GM21717 (cell line): Measurements from ENCODE around the gene NUP98.
"Not testable (repeated sequence)": the region's sequence is repeated elsewhere in the genome, so short reads cannot be mapped to it uniquely, and the experiment has no call there.

Source experiments
- ATAC-seq: cut with Tn5 transposase; IDR thresholded peaks from one replicate; pipeline ENCODE4 v1.9.1; 2021; ENCODE audit warnings: mild to moderate bottlenecking, moderate library complexity; ENCODE audit not compliant: unreplicated experiment

NUP98 gene

DNA sequence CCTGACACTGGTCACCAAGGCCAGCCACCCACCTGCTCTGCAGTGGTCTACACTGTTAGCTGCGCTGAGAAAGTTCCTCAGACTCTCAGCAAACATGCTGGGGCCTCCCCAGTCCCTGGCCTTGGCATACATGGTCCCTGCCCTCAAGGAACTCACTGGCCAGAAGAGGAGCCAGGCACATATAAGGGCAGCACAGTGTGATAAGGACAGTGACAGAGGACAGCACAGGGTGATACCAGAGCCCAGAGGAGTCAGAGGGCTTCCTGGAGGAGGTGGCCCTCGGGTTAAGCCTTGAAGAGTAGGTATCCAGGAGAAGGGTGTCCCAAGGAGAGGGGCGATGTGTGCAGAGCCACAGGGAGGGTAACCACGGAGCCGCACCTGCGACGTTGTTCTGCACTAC is 151.8 kb downstream of the NUP98 start:
- no peak for ATAC-seq

DNA sequence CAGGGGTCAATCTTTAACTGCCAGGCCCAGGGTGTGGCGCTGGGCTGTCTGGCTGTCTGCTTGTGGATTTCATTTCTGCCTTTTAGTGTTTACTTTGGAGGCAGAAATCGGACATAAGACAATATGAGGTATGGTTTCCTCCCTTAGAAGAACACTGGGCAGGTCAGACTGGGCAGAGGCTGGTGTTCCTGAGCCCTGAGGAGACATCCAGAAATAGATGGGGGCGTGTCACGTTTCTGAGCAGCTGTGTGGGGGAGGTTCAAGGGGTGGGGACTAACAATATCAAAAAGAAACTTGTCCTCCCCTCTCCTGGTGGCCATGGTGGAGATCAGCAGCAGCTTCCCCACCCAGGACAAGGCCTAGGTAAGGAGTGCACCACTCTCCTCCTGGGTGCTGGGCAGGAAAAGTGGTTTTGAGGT is 152.5 kb downstream of the NUP98 start, which contains the start of gene ART1:
TSS of gene ART1 (plus strand) at position 312 of the 419 bp plus-strand sequence. CDS start 14,086 bp downstream, outside the sequence.
- ATAC-seq, result no peak

DNA sequence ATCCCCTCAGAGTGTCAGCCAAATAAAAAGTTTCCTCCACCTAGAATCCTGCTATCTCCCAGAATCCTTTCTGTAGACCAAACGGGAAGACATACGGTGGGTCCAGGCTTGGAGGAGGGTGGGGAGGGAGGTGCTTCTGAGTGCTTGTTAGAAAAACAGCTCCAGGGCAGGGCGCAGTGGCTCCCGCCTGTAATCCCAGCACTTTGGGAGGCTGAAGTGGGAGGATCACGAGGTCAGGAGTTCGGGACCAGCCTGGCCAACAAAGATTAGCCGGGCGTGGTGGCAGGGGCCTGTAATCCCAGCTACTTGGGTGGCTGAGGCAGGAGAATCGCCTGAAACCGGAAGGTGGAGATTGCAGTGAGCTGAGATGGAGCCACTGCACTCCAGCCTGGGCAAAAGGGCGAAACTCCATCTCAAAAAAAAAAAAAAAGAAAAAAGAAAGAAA is 154.2 kb downstream of the NUP98 start:
- ATAC-seq, result not testable (repeated sequence)

DNA sequence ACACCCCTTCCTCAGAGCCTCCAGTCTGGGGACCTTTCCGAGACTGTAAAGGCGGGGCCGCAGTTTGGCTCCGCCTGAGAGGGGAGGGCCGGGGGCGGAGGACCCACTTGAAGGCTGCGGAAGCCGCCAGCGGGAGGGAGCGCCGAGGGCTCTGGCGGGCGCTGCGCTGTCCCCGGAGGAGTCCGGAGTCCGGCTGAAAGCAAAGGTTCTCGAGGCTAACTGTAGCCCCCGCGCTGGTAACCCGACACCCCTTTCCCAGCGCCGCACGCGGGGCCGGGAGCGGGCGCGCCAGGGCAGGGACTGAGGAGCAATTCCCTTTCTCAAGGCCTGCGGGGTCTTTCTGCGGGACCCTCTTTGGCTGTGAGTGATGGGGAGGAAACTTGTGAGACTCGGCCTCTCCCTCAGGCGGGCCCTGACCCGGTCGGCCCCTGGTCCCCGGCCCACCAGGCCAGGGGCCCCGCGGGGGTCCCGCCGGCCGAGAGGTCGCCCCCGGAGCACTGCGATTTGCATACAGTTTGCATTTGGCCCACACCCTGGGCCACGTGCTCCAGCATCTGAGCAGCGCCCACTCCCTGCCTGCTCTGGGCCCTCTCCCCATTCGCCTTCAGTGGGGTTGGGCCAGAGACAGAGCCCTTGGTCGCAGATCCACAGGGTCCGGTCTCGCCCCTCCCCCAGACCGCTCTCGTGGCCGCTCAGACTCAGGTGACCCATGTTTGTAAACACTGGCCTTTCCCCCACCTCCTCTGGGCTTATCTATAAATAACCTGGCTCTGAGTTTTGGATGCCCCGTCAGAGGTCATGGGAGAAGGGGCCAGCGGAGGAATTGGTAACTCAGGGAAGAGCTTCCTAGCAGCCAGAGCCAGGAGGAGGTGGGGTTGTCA is 155.0 kb downstream of the NUP98 start:
- ATAC-seq, result no peak

DNA sequence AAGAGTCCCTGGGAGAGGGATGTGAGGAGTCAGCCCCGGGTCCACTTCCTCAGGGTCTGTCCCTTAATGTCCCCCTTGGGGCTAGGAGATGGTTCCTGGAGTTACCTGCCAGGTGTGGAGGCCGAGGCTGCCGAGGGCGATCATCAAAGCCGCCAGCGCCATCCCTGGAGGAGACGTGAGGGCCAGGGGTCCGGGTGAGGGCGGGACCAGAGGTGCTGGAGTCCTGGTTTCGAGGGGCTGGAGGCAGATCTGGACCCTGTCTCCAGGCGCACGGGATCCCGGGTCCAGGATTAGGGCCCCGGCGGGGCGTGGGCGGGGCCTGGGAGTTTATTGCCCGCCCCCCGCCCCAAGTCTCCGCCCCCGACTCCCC is 155.7 kb downstream of the NUP98 start, which contains the start of gene ART5:
TSS of gene ART5 (minus strand) at position 292 of the 370 bp plus-strand sequence. CDS start at position 162, 130 bp downstream.
- ATAC-seq, result no peak

DNA sequence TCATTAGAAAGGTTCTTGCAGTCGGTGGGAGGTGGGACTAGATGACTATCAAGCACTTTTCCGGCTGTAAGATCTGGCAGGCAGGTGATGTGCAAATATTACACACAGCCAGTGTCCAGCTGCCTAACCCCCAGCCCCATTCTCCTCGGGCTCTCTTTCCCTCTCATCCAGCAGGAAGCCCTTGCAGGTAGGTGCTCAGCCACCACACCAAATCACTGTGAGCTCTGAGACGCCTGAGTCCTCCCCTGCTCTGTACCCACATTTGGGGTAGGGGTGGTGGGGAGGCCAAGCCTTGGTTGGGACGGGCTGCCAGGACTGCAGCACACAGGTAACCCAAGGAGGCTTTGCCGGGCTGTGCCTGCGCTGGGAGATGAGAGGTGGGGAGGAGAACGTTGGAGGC is 156.2 kb downstream of the NUP98 start:
- ATAC-seq, result no peak

DNA sequence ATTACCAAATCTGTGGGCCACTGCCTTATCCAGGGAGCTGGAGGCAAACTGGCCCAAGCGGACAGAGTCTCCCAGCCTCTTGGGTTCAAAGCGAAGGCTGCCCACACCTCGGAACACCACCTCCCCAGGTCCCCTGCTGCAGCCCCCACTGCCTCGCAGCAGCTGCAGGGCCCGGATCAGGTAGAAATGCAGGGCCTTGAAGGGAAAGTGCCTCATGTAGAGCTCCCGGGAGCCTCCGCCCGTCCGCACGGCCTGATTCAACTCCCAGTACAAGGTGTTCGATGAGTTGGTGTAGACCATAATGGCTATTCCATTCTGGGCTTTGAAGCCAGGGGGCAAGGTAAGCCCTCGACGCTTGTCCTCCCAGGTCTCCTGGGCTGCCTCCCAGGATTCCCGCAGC is 157.5 kb downstream of the NUP98 start:
- ATAC-seq, result no peak

DNA sequence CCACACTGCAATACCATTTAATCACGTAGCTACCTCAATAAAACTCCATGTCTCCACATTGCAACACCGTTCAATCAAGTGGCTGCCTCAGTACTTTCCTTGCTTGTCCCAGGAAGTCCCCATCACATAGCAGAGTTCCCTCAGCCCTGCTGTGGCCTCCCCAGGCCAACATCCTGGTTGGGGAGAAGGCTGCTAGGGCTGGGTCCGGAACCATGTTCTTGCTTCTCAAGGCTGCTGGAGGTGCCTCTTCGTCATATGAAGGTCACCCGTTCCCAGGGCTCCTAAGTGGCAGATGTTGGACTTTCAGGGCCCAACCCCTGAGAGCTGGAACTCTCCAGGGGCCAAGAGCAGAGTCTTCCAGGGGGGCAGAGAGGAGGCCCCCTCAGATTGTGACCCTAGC is 158.8 kb downstream of the NUP98 start:
- ATAC-seq, result no peak

DNA sequence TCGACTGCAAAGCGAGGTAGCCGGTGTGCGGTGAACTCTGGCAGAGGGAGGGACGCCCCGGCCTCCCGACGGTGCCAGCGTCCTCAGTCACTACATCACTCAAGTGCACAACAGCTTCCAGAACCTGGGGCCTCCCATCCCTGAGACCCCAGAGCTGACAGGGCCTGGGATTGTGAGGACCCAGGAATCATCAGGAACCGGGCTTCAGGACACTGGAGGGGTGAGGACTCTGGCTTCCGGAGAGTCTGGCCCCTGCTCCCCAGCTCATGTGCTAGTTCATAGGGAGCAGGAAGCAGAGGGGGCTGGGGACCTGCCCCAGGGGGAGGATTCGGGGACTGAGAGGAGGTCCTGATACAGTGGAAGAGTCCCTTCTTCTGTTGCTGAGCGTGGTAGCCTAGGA is 160.2 kb downstream of the NUP98 start:
- ATAC-seq, result no peak

DNA sequence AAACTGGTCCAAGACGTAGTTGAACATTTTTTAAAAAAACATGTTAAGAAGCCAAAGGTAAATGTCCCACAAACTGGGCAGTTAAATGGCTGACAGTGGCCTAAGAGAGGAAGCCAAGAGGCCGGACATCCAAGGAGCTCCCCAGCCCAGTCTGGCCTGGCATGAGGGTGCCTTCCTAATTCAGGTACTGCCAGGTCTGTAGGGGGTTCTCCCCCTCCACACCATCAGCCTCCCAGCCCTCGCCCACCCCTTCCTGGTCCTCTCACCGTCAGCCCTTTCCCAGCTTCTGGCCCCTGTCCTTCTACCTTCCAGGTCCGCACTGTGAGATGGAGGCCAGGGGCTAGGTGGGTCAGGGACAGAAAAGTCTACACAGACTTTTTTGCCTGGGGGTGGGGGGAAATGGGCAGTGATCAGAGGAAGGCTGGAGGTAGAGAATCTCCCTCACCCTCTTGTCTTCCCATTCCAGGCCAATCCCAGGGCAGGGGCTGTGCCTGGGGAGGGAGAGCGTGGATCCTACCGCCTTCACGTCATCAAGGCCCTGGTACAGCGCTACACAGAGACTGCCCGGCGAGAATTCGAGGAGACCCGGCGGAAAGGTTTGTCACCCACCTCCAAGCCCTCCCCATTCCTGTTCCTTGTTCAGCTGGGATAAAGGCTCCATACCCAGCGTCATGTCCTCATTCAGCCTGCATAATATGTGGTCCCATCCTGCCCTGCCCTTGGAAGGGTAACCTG is 161.5 kb downstream of the NUP98 start:
- no peak for ATAC-seq

DNA sequence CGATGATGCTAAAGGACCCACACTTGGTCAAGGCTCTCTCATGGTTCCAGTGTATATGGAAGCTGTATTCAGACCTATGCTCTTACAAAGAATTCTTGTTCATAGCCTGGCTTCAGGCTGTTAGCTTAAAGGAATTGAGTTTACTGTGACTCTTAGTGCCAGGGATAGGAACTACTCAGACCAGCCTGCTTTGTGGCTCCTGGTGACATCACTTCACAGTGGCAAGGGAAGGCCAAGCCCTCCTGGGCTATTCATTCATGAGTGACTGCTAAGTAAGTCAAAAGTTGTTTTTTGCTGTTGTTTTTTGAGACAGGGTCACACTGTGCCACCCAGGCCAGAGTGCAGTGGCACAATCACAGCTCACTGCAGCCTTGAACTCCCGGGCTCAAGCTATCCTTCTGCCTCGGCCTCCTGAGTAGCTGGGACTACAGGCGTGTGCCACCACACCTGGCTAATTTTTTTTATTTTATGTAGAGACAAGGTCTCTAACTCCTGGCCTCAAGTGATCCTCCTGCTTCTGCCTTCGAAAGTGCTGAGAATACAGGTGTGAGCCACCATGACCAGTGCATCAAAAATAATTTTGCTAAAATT is 165.2 kb downstream of the NUP98 start:
- ATAC-seq, result no peak

DNA sequence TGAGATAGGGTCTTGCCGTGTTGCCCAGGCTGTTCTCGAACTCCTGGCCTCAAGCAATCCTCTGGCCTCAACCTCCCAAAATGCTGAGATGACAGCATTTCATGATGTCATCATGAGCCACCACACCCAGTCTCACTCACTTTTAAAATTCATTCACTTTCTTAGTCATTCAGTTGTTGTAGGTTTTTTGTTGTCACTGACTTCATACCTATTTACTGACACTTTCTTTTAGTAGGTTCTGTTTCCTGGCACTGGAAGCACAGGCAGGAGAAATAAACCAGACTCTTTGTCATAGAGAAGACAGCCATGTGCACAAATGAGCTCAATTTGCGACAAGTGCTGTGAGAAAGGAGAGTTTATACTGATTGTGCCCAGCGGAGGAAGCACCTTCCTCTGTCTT is 166.0 kb downstream of the NUP98 start:
- ATAC-seq, result no peak

DNA sequence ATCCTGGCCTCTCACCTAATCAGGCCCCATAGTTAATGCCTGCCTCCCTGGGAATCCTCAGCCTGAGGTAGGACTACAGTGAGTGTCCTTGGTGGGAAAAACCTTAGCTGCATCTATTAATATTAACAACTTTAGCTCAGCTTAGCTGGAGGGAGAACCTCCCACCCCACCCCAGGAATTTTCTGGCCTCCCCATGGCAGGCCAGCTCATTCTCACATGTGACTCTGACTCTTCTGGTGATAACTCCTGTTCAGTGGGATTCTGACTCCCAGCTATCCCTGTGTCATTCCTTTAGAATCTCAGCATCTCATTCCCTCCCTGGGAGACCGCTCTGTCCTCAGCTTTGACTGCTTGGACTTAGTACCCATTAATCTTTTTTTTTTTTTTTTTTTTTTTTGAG is 170.1 kb downstream of the NUP98 start:
- ATAC-seq, result no peak

DNA sequence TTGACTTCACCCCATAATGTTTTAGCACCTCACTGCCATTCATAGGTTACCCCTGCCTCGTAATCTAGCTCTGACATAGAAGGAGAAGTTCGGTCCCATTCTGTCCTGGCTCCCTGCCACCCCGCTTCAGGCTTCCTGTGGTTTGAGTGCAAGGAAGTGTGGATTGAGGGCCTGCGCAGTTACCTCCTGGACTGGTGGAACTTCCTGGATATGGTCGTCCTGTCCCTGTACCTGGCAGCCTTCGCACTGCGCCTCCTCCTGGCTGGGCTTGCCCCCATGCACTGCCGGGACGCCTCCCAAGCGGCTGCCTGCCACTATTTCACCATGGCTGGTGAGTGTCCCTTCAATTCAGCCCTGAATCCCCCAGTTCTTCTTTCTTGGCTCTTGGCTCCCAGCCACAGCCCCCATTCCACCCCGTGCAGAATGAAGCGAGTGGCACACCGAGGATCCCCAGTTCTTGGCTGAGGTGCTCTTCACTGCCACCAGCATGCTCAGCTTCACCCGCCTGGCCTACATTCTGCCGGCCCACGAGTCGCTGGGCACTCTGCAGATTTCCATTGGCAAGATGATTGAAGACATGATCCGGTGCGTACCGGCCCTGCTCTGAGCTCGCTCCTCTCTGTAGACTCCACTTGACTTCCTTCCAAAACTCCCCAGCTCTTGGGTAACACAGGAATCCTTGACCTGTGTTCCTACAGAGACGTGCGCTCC is 170.9 kb downstream of the NUP98 start:
- no peak for ATAC-seq
